CD4-positive, CD25-positive, alpha-beta regulatory T cell (primary cell): Measurements from ENCODE around the gene DAZAP2. TPM values are rescaled to one million over a fixed set of nuclear protein-coding genes. Genes with fewer than 3 reads are reported as not detected.
"Not testable (repeated sequence)": the region's sequence is repeated elsewhere in the genome, so short reads cannot be mapped to it uniquely, and the experiment has no call there.

Experiments
- ATAC-seq, 2 donors: fragments of 150-1000 bp; cut with Tn5 transposase; one replicate each; pipeline ENCODE4 v1.10.0; 2021; ENCODE audit warnings: low read depth in 2 of 2, moderate number of reproducible peaks in 2 of 2, moderate library complexity in 1 of 2
- DNase-seq, 3 donors: peaks; one replicate each; pipeline versions ENCODE4 v3.0.0 to v3.0.0-alpha.2; 2012 to 2022; ENCODE audit warnings: mixed read lengths in 1 of 3
- H3K27ac ChIP-seq: one replicate; pipeline ENCODE4 v1.7.0; 2013; ENCODE audit warnings: mild to moderate bottlenecking, low read length; ENCODE audit not compliant: insufficient read depth, poor library complexity, severe bottlenecking
- H3K27me3 ChIP-seq: one replicate; pipeline ENCODE4 v1.7.0; 2013; ENCODE audit warnings: low read length; ENCODE audit not compliant: control insufficient read depth, insufficient read depth
- H3K36me3 ChIP-seq: one replicate; pipeline ENCODE4 v1.7.0; 2013; ENCODE audit warnings: mild to moderate bottlenecking, low read length, moderate library complexity; ENCODE audit not compliant: control insufficient read depth, insufficient read depth
- H3K4me1 ChIP-seq: 2 replicates; pipeline ENCODE4 v1.7.0; 2013; ENCODE audit warnings: mild to moderate bottlenecking, low read length; ENCODE audit not compliant: insufficient read depth, control insufficient read depth, poor library complexity, severe bottlenecking
- H3K4me3 ChIP-seq: one replicate; pipeline ENCODE4 v1.7.0; 2013; ENCODE audit warnings: low read depth, mild to moderate bottlenecking, low read length, moderate library complexity
- H3K9me3 ChIP-seq, 2 experiments: 1 replicate in 1 of 2; 2 replicates in 1 of 2; pipeline ENCODE4 v1.7.0; 2013; ENCODE audit warnings: low read length in 2 of 2, mild to moderate bottlenecking in 1 of 2, moderate library complexity in 1 of 2; ENCODE audit not compliant: control insufficient read depth in 2 of 2
- H3K27ac Mint-ChIP-seq, 3 donors: one replicate each; pipeline ENCODE4 v1.8.0; 2020 to 2022; ENCODE audit warnings: mild to moderate bottlenecking in 3 of 3, mixed read lengths in 3 of 3, moderate library complexity in 2 of 3
- H3K27me3 Mint-ChIP-seq: one replicate; pipeline ENCODE4 v1.8.0; 2022; ENCODE audit warnings: mild to moderate bottlenecking, mixed read lengths
- H3K36me3 Mint-ChIP-seq: one replicate; pipeline ENCODE4 v1.8.0; 2020; ENCODE audit warnings: mixed read lengths
- H3K4me1 Mint-ChIP-seq, 4 donors: one replicate each; pipeline ENCODE4 v1.8.0; 2020 to 2022; ENCODE audit warnings: mixed read lengths in 4 of 4, mild to moderate bottlenecking in 1 of 4
- H3K4me3 Mint-ChIP-seq, 4 donors: one replicate each; pipeline ENCODE4 v1.8.0; 2020 to 2022; ENCODE audit warnings: mild to moderate bottlenecking in 4 of 4, mixed read lengths in 4 of 4, moderate library complexity in 3 of 4
- H3K9me3 Mint-ChIP-seq, 7 donors: one replicate each; pipeline ENCODE4 v1.8.0; 2020 to 2022; ENCODE audit warnings: mixed read lengths in 7 of 7, mild to moderate bottlenecking in 3 of 7, moderate library complexity in 2 of 7
- polyA plus RNA-seq, 4 donors: library from polyadenylated mRNA; unstranded; fragments of 300-500 nt; fragmentation: Illumina TruSeq; gene quantifications; one replicate each; pipeline ENCODE4 v1.2.3, GENCODE V29; 2021
- total RNA-seq: library from RNA; stranded (reverse); gene quantifications from one replicate; pipeline ENCODE4 v1.2.3, GENCODE V29; 2022

DAZAP2 gene
- total and polyA plus RNA-seq, 5 donors from 2014 or later = 338 to 1,956 (median 1,560) TPM

GRCh38 chr12:51244269-51244668 is 5.6 kb downstream of the DAZAP2 start:
- H3K36me3 Mint-ChIP-seq = peaks cover 52% of the 10 kb centered on the region
- no peaks in the 10 kb centered on the region for H3K27me3 Mint-ChIP-seq
- H3K4me3 ChIP-seq = no peak overlapping the region
- H3K9me3 Mint-ChIP-seq = no peaks in the 10 kb centered on the region
- H3K27ac ChIP-seq = no peak overlapping the region
- H3K27ac Mint-ChIP-seq = peak overlapping the region; percentile 51 to 69 (median 60)
- H3K4me3 Mint-ChIP-seq = peak overlapping the region in 2 of 4 donors; percentile 31 to 75
- peaks cover 28 to 84% (median 64%) of the 10 kb centered on the region in 4 donors for H3K4me1 Mint-ChIP-seq
- DNase-seq = no peak
- peaks cover 55% of the 10 kb centered on the region for H3K4me1 ChIP-seq
- H3K36me3 ChIP-seq = peaks cover 48% of the 10 kb centered on the region
- no peaks in the 10 kb centered on the region for H3K9me3 ChIP-seq
- H3K27me3 ChIP-seq = no peaks in the 10 kb centered on the region
- ATAC-seq = no peak

DNA sequence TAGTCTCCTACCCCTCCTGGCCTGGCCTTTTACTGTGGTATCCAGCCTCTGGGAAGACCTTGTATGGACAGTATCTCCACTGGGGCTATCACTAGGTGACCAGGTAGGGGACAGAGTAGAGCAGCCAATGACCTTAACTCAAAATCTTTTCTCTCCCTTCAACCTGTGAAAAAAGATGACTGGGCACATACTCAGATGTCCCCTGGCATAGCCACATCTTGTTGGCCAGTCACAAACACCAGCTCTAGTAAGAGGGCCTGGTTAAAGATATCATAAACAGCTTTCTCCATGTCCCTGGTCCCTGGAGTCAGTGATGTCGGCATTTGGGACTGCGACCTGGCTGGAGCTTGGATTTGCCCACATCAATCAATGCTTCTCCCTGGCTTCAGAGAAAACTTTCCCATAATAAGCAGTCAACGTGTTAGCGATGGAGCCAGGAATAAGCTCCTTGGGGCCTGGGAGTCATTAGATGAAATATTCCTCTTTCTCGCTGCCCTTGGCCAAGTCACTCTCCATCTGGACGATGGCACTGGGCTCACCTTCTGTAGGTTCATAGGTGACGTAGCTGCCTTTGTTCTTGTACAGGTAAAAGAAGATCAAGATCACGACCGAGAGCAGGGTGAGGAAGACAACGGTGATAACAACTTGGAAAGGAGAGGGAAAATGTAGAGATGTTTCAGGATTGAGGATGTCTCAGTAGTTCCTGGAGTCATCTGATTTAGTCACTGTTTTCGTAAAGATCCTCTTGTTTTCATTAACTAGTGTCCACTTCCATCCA is 7.0 kb downstream of the DAZAP2 start:
- no peaks in the 10 kb centered on the region for H3K9me3 Mint-ChIP-seq
- no peaks in the 10 kb centered on the region for H3K27me3 ChIP-seq
- H3K4me1 ChIP-seq = peaks cover 43% of the 10 kb centered on the region
- H3K4me3 Mint-ChIP-seq = peak overlapping the region in 3 of 4 donors; percentile 42 to 76 (median 47)
- H3K27ac Mint-ChIP-seq = peak overlapping the region; percentile 92 to 98 (median 92)
- no peaks in the 10 kb centered on the region for H3K9me3 ChIP-seq
- no peak overlapping the region for H3K4me3 ChIP-seq
- no peak for ATAC-seq
- DNase-seq = no peak
- peak overlapping the region; percentile 75 for H3K27ac ChIP-seq
- H3K36me3 Mint-ChIP-seq = peaks cover 44% of the 10 kb centered on the region
- peaks cover 24 to 74% (median 58%) of the 10 kb centered on the region in 4 donors for H3K4me1 Mint-ChIP-seq
- H3K36me3 ChIP-seq = peaks cover 41% of the 10 kb centered on the region
- H3K27me3 Mint-ChIP-seq = no peaks in the 10 kb centered on the region

DNA sequence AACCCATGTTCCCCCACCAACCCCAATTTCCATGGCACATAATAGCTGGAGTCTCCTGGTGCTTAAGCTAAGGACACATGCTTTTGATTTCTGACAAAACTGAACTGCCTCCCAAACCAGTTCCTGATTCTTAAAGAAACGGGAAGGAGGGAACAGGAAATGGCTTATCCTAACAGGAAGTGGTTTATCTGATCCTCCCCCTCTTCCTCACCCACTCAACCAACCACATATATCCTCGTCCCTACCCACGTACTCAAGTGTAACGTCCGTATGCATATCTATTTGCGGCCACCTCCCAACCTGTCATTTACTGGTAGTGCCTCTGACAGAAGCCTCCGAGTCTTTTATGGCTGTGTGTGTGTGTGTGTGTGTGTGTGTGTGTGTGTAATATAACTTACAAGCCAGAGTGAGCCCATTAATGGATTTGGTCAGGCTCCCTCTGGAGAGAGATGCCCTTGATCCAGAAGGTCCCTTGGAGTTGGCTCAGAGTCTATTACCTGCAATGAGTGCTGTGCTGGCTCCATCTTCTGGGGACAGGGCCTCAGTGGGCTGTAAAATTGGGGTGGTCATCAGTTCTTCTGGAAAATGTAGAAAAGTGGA is 7.7 kb downstream of the DAZAP2 start:
- Histone ChIP-seq H3K27ac (peak overlapping the region; percentile 75), H3K9me3 (no peaks in the 10 kb centered on the region), H3K4me3 (peak overlapping the region; percentile 42), H3K27me3 (no peaks in the 10 kb centered on the region), H3K36me3 (peaks cover 34% of the 10 kb centered on the region), H3K4me1 (peaks cover 36% of the 10 kb centered on the region)
- Mint-ChIP-seq H3K36me3 (peaks cover 39% of the 10 kb centered on the region), H3K9me3 (no peaks in the 10 kb centered on the region), H3K27ac (peak overlapping the region; percentile 92 to 98 (median 92)), H3K4me3 (peak overlapping the region; percentile 42 to 73 (median 55)), H3K4me1 (peaks cover 21 to 70% (median 51%) of the 10 kb centered on the region in 4 donors), H3K27me3 (no peaks in the 10 kb centered on the region)
- ATAC-seq (peak; percentile 61 to 72), DNase-seq (peak in 2 of 3 donors; percentile 54 to 73)

GRCh38 chr12:51247523-51248206 is 9.0 kb downstream of the DAZAP2 start:
- Mint-ChIP-seq H3K27ac (peak overlapping the region; percentile 76 to 94 (median 92)), H3K36me3 (peaks cover 30% of the 10 kb centered on the region), H3K4me3 (peak overlapping the region in 2 of 4 donors; percentile 25 to 50), H3K9me3 (no peaks in the 10 kb centered on the region), H3K27me3 (no peaks in the 10 kb centered on the region), H3K4me1 (peaks cover 15 to 58% (median 40%) of the 10 kb centered on the region in 4 donors)
- Histone ChIP-seq H3K36me3 (peaks cover 22% of the 10 kb centered on the region), H3K4me1 (peaks cover 27% of the 10 kb centered on the region), H3K27ac (peak overlapping the region; percentile 75), H3K4me3 (no peak overlapping the region), H3K27me3 (no peaks in the 10 kb centered on the region), H3K9me3 (no peaks in the 10 kb centered on the region)
- DNase-seq = no peak
- ATAC-seq = no peak

DNA sequence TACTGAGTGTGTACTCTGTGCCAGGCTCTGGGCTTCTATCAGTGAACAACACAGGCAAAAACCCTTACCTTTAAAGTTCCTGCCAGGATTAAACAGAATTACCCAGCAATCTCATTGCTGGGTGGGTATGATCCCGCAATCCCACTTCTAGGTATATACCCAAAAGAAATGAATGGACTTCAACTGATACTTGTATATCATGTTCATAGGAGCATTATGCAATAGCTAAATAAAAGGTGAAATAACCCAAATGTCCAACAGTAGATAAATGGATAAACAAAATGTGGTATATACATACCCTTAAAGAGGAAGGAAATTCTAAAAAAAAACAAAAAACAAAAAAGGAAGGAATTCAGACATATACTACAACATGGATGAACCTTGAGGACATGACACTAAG is 14.7 kb downstream of the DAZAP2 start:
- Mint-ChIP-seq H3K9me3 (no peaks in the 10 kb centered on the region), H3K36me3 (peaks cover 12% of the 10 kb centered on the region), H3K27ac (peak overlapping the region in 1 of 3 donors; percentile 63), H3K4me3 (no peak overlapping the region), H3K27me3 (no peaks in the 10 kb centered on the region), H3K4me1 (peaks cover 0 to 11% (median 7%) of the 10 kb centered on the region in 4 donors)
- Histone ChIP-seq H3K9me3 (no peaks in the 10 kb centered on the region), H3K27ac (no peak overlapping the region), H3K27me3 (no peaks in the 10 kb centered on the region), H3K4me3 (no peak overlapping the region), H3K36me3 (no peaks in the 10 kb centered on the region), H3K4me1 (peaks cover 4% of the 10 kb centered on the region)
- ATAC-seq (no peak), DNase-seq (no peak)

DNA sequence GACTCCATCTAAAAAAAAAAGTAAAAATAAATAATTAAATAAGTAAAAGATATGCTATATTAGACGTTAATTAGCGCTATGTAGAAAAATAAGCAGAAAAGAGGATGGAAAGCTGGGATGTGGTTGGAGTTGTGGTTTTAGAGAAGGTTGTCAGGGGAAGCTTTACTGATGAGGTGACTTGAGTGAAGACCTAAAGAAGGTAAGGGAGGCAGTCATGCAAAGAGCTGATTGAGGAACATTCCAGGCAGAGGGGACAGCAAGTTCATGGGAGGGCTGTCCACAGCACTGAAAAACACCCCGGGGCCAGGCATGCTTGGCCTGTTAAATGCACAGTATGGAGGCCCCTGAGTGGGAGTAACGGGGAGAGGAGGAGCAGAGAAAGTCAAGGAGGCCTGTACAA is 15.9 kb downstream of the DAZAP2 start:
- H3K36me3 ChIP-seq = no peaks in the 10 kb centered on the region
- ATAC-seq = no peak
- H3K27ac Mint-ChIP-seq = peak overlapping the region in 1 of 3 donors; percentile 80

GRCh38 chr12:51259600-51259999 is 21.0 kb downstream of the DAZAP2 start:
- not testable (repeated sequence) for H3K27me3 ChIP-seq, H3K9me3 ChIP-seq, H3K9me3 Mint-ChIP-seq, H3K4me1 ChIP-seq, ATAC-seq, H3K4me3 ChIP-seq, H3K4me3 Mint-ChIP-seq, H3K36me3 ChIP-seq, H3K27ac ChIP-seq, DNase-seq, H3K27me3 Mint-ChIP-seq, H3K36me3 Mint-ChIP-seq, H3K27ac Mint-ChIP-seq
- peaks cover 4 to 12% (median 9%) of the 10 kb centered on the region in 4 donors for H3K4me1 Mint-ChIP-seq

More for the DNA sequence above, 15.9 kb downstream of the DAZAP2 start:
- H3K4me1 ChIP-seq = no peaks in the 10 kb centered on the region
- no peak overlapping the region for H3K4me3 ChIP-seq
- no peak for DNase-seq
- Mint-ChIP-seq H3K27me3 (no peaks in the 10 kb centered on the region), H3K36me3 (peaks cover 9% of the 10 kb centered on the region), H3K4me1 (peaks cover 0 to 11% (median 4%) of the 10 kb centered on the region in 4 donors), H3K9me3 (no peaks in the 10 kb centered on the region), H3K4me3 (no peak overlapping the region)
- H3K9me3 ChIP-seq = no peaks in the 10 kb centered on the region
- H3K27ac ChIP-seq = no peak overlapping the region
- no peaks in the 10 kb centered on the region for H3K27me3 ChIP-seq
